HepG2 (cell line): ENCODE data around the gene NKX1-1. TPM values are rescaled to one million over a fixed set of nuclear protein-coding genes. Genes with fewer than 3 reads are reported as not detected.

Experiments used
- ATAC-seq: fragments of 200-7000 bp; cut with Tn5 transposase; 3 replicates; pipeline ENCODE4 v1.9.1; 2020; ENCODE audit warnings: mild to moderate bottlenecking, moderate library complexity
- BruUV-seq: library from RNA; stranded (reverse); fragments of 400-500 nt; replicated peaks from 2 replicates; lab custom pipeline; 2021; lab: Mats Ljungman, UMichigan
- CTCF ChIA-PET: fragments of 300-600 bp; formaldehyde crosslinking; extraction: SDS; loops from one replicate; lab custom pipeline; 2021; ENCODE audit warnings: low total read pairs, inconsistent platforms, low intra/inter-chr PET ratio; lab: Yijun Ruan, JAX
- POLR2A ChIA-PET: fragments of 350-600 bp; sonication (Branson Sonifier 250); formaldehyde crosslinking; loops from one replicate; lab custom pipeline; 2020; ENCODE audit warnings: antibody characterized with exemption, inconsistent platforms; lab: Yijun Ruan, JAX
- DNase-seq: peaks from one replicate; pipeline ENCODE4 v3.0.0-alpha.2; 2015; ENCODE audit warnings: low spot score
- FAIRE-seq: peaks from 3 replicates; lab custom pipeline; 2011; peaks lifted over from hg19 to GRCh38; lab: Jason Lieb, UNC
- H2AFZ ChIP-seq: one replicate; pipeline ENCODE4 v1.6.1; 2011; ENCODE audit warnings: low read length, inconsistent platforms
- H3K27ac ChIP-seq: fragments of 300-600 bp; 3 replicates; pipeline ENCODE4 v1.8.0; 2011; ENCODE audit warnings: mixed run types, mild to moderate bottlenecking, mixed read lengths, low read length, inconsistent platforms; ENCODE audit not compliant: insufficient read depth; ENCODE audit errors: extremely low read length
- H3K27me3 ChIP-seq, 2 experiments: fragments of 200-600 bp in 1 of 2; 2 replicates in 1 of 2; 3 replicates in 1 of 2; pipeline versions ENCODE4 v1.6.0 to v1.8.0; 2011; ENCODE audit warnings: low read length in 2 of 2, mild to moderate bottlenecking in 2 of 2, moderate library complexity in 2 of 2, inconsistent platforms in 1 of 2; ENCODE audit not compliant: insufficient read depth in 2 of 2, control insufficient read depth in 1 of 2
- H3K36me3 ChIP-seq, 2 experiments: fragments of 200-600 bp in 1 of 2; replicated peaks in 1 of 2; 2 replicates in 1 of 2; 3 replicates in 1 of 2; pipeline versions ENCODE4 v1.5.1 to v1.8.0; 2011; ENCODE audit warnings: low read length in 2 of 2, inconsistent platforms in 1 of 2; ENCODE audit not compliant: insufficient read depth in 2 of 2, control insufficient read depth in 1 of 2
- H3K4me1 ChIP-seq: 2 replicates; pipeline ENCODE4 v1.5.1; 2012; ENCODE audit warnings: low read length, inconsistent platforms; ENCODE audit not compliant: insufficient read depth
- H3K4me2 ChIP-seq: 2 replicates; pipeline ENCODE4 v1.6.0; 2011; ENCODE audit warnings: low read depth, low read length, inconsistent platforms
- H3K4me3 ChIP-seq, 3 experiments: fragments of 200-600 bp in 1 of 3; sonication (generic), shearing (Covaris generic) in 1 of 3; replicated peaks in 1 of 3; 2 replicates each; pipeline ENCODE4 v1.5.1; 2011 to 2016; ENCODE audit warnings: low read length in 3 of 3, inconsistent platforms in 2 of 3, low read depth in 2 of 3, mild to moderate bottlenecking in 2 of 3, control low read depth in 1 of 3, mixed read lengths in 1 of 3; ENCODE audit not compliant: insufficient read depth in 1 of 3
- H3K79me2 ChIP-seq: one replicate; pipeline ENCODE4 v1.6.1; 2011; ENCODE audit warnings: low read length, inconsistent platforms; ENCODE audit not compliant: insufficient read depth
- H3K9ac ChIP-seq: 2 replicates; pipeline ENCODE4 v1.6.0; 2011; ENCODE audit warnings: mild to moderate bottlenecking, low read depth, low read length, inconsistent platforms; ENCODE audit not compliant: insufficient read depth
- H3K9me3 ChIP-seq: 2 replicates; pipeline ENCODE4 v1.5.1; 2012; ENCODE audit warnings: mild to moderate bottlenecking, low read length
- H4K20me1 ChIP-seq: 2 replicates; pipeline ENCODE4 v1.6.0; 2011; ENCODE audit warnings: inconsistent platforms, mild to moderate bottlenecking, low read length, moderate library complexity; ENCODE audit not compliant: insufficient read depth
- WGBS: methylation state at CpG from one replicate; pipeline ENCODE4 v1.1.6; 2017; ENCODE audit warnings: low lambda C conversion rate; 5-methylcytosine and 5-hydroxymethylcytosine counted together
- in situ Hi-C: cut with HindIII; loops from 2 replicates; pipeline ENCODE4 v1.10.0; 2017; ENCODE audit warnings: low pct_unique_long_range_greater_than_20kb; ENCODE audit not compliant: extremely low pct_ligation_motif_present
- intact Hi-C: fragments of 100-400 bp; cut with micrococcal nuclease; formaldehyde crosslinking; loops from one replicate; pipeline ENCODE4 v1.10.0; 2022; ENCODE audit not compliant: unreplicated experiment
- polyA plus RNA-seq, 8 experiments: library from polyadenylated mRNA; depleted of rRNA in 3 of 8; stranded (reverse) in 7 of 8; unstranded in 1 of 8; fragments of >200 nt; fragmentation: Illumina TruSeq in 4 of 8; extraction: Trizol in 4 of 8; gene quantifications; 2 replicates each; pipeline versions ENCODE4 v1.2.1 to v1.2.3, GENCODE V29; 2011 to 2016; ENCODE audit warnings: low read depth in 4 of 8, missing spikeins in 1 of 8, mixed read lengths in 1 of 8; ENCODE audit not compliant: insufficient read depth in 1 of 8
- total RNA-seq, 5 experiments: library from RNA; depleted of rRNA; stranded (reverse); fragments of >200 nt; fragmentation: Illumina TruSeq; extraction: Trizol; gene quantifications; 2 replicates each; pipeline ENCODE4 v1.2.3, GENCODE V29; 2016; ENCODE audit warnings: low read depth in 1 of 5
- TF ChIP-seq, protein P1 (sequence below): sonication (generic); formaldehyde crosslinking; IDR thresholded peaks from 2 replicates; pipeline ENCODE4 v1.4.0; 2020; ENCODE audit warnings: missing genetic modification reagents
- TF ChIP-seq, protein P2 (sequence below): sonication (generic); formaldehyde crosslinking; IDR thresholded peaks from 2 replicates; pipeline ENCODE4 v1.4.0; 2020; ENCODE audit warnings: missing genetic modification reagents, borderline replicate concordance
- TF ChIP-seq, protein P3 (sequence below): sonication (generic); formaldehyde crosslinking; IDR thresholded peaks from 2 replicates; pipeline ENCODE4 v1.5.1; 2020; ENCODE audit warnings: missing genetic modification reagents, mild to moderate bottlenecking, borderline replicate concordance
- TF ChIP-seq, protein P4 (sequence below): sonication (generic); formaldehyde crosslinking; IDR thresholded peaks from 2 replicates; pipeline ENCODE4 v1.4.0; 2020; ENCODE audit warnings: missing genetic modification reagents
- TF ChIP-seq, protein P5 (sequence below): sonication (generic); formaldehyde crosslinking; IDR thresholded peaks from 2 replicates; pipeline ENCODE4 v1.4.0; 2020; ENCODE audit warnings: missing genetic modification reagents
- TF ChIP-seq, protein P6 (sequence below): conservative IDR thresholded peaks from 2 replicates; pipeline ENCODE4 v1.6.1; 2018; ENCODE audit warnings: missing genetic modification reagents

NKX1-1 gene
- total and polyA plus RNA-seq, 2 of the 13 experiments (the other 11 are each of a cell fraction or from before 2014, with no cell fraction given): not detected

DNA sequence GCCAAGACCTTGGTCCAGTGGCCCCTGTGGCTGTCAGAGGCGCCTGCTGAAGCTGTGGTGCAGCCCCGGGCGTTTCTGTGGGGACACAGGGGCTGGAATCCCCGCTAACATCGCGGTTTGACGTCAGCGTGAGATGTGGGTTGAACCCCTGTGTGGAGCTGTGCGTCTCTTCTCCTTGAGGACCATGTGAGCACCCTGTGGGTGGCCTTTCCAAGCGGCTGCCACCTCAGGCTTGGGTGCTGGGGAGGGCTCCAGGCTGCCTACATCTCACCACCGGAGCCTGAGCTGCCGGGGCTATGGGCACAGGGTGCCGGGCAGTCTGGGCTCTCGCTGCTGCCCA is 31.6 kb downstream of the NKX1-1 start:
- 94% methylated on average over 9 of the region's 14 CpGs for WGBS
- Histone ChIP-seq H3K9ac (no peak overlapping the region), H2AFZ (no peak overlapping the region), H3K27me3 (no peaks in the 10 kb centered on the region), H3K9me3 (no peaks in the 10 kb centered on the region), H3K27ac (no peak overlapping the region), H3K79me2 (no peaks in the 10 kb centered on the region), H3K4me3 (no peak overlapping the region), H3K4me2 (no peak overlapping the region), H3K36me3 (peaks cover 2 to 22% of the 10 kb centered on the region in 2 experiments; a peak in 4 of 5 replicates), H3K4me1 (no peaks in the 10 kb centered on the region), H4K20me1 (no peaks in the 10 kb centered on the region)
- FAIRE-seq (no peak), ATAC-seq (no peak), DNase-seq (no peak)
- POLR2A ChIA-PET: interaction anchor here (1.4 kb wide), 1 partner anchor 14 kb away, joined by 3 read pairs; no protein-coding TSS in a partner anchor
- CTCF ChIA-PET: no interaction called here
- BruUV-seq: no TSS peak
- intact Hi-C loops: no loop called here
- in situ Hi-C loops: no loop called here
- TF ChIP-seq, protein P1, sequence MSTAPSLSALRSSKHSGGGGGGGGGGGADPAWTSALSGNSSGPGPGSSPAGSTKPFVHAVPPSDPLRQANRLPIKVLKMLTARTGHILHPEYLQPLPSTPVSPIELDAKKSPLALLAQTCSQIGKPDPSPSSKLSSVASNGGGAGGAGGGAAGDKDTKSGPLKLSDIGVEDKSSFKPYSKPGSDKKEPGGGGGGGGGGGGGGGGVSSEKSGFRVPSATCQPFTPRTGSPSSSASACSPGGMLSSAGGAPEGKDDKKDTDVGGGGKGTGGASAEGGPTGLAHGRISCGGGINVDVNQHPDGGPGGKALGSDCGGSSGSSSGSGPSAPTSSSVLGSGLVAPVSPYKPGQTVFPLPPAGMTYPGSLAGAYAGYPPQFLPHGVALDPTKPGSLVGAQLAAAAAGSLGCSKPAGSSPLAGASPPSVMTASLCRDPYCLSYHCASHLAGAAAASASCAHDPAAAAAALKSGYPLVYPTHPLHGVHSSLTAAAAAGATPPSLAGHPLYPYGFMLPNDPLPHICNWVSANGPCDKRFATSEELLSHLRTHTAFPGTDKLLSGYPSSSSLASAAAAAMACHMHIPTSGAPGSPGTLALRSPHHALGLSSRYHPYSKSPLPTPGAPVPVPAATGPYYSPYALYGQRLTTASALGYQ: no peak
- TF ChIP-seq, protein P2, sequence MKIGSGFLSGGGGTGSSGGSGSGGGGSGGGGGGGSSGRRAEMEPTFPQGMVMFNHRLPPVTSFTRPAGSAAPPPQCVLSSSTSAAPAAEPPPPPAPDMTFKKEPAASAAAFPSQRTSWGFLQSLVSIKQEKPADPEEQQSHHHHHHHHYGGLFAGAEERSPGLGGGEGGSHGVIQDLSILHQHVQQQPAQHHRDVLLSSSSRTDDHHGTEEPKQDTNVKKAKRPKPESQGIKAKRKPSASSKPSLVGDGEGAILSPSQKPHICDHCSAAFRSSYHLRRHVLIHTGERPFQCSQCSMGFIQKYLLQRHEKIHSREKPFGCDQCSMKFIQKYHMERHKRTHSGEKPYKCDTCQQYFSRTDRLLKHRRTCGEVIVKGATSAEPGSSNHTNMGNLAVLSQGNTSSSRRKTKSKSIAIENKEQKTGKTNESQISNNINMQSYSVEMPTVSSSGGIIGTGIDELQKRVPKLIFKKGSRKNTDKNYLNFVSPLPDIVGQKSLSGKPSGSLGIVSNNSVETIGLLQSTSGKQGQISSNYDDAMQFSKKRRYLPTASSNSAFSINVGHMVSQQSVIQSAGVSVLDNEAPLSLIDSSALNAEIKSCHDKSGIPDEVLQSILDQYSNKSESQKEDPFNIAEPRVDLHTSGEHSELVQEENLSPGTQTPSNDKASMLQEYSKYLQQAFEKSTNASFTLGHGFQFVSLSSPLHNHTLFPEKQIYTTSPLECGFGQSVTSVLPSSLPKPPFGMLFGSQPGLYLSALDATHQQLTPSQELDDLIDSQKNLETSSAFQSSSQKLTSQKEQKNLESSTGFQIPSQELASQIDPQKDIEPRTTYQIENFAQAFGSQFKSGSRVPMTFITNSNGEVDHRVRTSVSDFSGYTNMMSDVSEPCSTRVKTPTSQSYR (CRISPR knock-in tag): no peak
- TF ChIP-seq, protein P3, sequence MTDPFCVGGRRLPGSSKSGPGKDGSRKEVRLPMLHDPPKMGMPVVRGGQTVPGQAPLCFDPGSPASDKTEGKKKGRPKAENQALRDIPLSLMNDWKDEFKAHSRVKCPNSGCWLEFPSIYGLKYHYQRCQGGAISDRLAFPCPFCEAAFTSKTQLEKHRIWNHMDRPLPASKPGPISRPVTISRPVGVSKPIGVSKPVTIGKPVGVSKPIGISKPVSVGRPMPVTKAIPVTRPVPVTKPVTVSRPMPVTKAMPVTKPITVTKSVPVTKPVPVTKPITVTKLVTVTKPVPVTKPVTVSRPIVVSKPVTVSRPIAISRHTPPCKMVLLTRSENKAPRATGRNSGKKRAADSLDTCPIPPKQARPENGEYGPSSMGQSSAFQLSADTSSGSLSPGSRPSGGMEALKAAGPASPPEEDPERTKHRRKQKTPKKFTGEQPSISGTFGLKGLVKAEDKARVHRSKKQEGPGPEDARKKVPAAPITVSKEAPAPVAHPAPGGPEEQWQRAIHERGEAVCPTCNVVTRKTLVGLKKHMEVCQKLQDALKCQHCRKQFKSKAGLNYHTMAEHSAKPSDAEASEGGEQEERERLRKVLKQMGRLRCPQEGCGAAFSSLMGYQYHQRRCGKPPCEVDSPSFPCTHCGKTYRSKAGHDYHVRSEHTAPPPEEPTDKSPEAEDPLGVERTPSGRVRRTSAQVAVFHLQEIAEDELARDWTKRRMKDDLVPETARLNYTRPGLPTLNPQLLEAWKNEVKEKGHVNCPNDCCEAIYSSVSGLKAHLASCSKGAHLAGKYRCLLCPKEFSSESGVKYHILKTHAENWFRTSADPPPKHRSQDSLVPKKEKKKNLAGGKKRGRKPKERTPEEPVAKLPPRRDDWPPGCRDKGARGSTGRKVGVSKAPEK: no peak
- TF ChIP-seq, protein P4, sequence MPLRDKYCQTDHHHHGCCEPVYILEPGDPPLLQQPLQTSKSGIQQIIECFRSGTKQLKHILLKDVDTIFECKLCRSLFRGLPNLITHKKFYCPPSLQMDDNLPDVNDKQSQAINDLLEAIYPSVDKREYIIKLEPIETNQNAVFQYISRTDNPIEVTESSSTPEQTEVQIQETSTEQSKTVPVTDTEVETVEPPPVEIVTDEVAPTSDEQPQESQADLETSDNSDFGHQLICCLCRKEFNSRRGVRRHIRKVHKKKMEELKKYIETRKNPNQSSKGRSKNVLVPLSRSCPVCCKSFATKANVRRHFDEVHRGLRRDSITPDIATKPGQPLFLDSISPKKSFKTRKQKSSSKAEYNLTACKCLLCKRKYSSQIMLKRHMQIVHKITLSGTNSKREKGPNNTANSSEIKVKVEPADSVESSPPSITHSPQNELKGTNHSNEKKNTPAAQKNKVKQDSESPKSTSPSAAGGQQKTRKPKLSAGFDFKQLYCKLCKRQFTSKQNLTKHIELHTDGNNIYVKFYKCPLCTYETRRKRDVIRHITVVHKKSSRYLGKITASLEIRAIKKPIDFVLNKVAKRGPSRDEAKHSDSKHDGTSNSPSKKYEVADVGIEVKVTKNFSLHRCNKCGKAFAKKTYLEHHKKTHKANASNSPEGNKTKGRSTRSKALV (CRISPR knock-in tag): no peak
- TF ChIP-seq, protein P5, sequence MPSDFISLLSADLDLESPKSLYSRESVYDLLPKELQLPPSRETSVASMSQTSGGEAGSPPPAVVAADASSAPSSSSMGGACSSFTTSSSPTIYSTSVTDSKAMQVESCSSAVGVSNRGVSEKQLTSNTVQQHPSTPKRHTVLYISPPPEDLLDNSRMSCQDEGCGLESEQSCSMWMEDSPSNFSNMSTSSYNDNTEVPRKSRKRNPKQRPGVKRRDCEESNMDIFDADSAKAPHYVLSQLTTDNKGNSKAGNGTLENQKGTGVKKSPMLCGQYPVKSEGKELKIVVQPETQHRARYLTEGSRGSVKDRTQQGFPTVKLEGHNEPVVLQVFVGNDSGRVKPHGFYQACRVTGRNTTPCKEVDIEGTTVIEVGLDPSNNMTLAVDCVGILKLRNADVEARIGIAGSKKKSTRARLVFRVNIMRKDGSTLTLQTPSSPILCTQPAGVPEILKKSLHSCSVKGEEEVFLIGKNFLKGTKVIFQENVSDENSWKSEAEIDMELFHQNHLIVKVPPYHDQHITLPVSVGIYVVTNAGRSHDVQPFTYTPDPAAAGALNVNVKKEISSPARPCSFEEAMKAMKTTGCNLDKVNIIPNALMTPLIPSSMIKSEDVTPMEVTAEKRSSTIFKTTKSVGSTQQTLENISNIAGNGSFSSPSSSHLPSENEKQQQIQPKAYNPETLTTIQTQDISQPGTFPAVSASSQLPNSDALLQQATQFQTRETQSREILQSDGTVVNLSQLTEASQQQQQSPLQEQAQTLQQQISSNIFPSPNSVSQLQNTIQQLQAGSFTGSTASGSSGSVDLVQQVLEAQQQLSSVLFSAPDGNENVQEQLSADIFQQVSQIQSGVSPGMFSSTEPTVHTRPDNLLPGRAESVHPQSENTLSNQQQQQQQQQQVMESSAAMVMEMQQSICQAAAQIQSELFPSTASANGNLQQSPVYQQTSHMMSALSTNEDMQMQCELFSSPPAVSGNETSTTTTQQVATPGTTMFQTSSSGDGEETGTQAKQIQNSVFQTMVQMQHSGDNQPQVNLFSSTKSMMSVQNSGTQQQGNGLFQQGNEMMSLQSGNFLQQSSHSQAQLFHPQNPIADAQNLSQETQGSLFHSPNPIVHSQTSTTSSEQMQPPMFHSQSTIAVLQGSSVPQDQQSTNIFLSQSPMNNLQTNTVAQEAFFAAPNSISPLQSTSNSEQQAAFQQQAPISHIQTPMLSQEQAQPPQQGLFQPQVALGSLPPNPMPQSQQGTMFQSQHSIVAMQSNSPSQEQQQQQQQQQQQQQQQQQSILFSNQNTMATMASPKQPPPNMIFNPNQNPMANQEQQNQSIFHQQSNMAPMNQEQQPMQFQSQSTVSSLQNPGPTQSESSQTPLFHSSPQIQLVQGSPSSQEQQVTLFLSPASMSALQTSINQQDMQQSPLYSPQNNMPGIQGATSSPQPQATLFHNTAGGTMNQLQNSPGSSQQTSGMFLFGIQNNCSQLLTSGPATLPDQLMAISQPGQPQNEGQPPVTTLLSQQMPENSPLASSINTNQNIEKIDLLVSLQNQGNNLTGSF: no peak
- TF ChIP-seq, protein P6, sequence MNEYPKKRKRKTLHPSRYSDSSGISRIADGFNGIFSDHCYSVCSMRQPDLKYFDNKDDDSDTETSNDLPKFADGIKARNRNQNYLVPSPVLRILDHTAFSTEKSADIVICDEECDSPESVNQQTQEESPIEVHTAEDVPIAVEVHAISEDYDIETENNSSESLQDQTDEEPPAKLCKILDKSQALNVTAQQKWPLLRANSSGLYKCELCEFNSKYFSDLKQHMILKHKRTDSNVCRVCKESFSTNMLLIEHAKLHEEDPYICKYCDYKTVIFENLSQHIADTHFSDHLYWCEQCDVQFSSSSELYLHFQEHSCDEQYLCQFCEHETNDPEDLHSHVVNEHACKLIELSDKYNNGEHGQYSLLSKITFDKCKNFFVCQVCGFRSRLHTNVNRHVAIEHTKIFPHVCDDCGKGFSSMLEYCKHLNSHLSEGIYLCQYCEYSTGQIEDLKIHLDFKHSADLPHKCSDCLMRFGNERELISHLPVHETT: no peak
